ENCODE data around the gene ZNF541.

The ZNF541 gene

DNA sequence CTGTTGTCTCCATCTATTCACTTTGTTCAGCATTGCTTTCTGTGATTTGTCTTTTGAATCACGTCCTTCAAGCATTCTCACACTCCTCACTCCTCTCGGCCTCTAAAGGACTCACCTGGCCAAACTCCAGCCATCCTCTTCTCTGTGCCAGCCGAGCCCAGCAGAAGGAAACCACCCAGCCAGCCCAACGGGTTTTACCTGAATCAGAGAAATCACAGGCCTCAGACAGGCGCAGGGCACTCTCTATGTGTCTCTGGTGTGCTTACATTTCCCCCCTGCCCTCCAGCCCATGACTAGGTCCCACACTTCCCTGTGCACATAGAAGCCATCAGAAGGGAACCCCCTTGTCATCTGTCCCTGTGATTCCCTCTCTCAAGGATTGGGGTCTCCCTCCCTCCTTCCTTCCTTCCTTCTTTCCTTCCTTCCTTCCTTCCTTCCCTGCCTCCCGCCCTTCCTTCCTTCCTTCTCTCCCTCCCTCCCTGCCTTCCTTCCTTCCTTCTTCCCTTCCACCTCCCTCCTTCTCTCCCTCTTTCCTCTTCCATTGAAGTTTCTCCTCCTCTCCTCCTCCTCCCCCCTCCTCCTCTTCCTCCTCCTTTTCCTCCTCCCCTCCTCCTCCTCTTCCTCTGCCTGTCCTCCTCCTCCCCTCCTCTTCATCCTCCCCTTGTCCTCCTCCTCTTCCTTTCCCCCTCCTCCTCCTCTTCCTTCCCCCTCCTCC is 8.8 kb upstream of the ZNF541 start:
- DNase-seq (ENCODE audit: low read depth): no peak
- peak overlapping the region; percentile 32 for H3K4me3 ChIP-seq (replicated peaks; ENCODE audit: low read depth, low read length)
- TF ChIP-seq, protein P1, sequence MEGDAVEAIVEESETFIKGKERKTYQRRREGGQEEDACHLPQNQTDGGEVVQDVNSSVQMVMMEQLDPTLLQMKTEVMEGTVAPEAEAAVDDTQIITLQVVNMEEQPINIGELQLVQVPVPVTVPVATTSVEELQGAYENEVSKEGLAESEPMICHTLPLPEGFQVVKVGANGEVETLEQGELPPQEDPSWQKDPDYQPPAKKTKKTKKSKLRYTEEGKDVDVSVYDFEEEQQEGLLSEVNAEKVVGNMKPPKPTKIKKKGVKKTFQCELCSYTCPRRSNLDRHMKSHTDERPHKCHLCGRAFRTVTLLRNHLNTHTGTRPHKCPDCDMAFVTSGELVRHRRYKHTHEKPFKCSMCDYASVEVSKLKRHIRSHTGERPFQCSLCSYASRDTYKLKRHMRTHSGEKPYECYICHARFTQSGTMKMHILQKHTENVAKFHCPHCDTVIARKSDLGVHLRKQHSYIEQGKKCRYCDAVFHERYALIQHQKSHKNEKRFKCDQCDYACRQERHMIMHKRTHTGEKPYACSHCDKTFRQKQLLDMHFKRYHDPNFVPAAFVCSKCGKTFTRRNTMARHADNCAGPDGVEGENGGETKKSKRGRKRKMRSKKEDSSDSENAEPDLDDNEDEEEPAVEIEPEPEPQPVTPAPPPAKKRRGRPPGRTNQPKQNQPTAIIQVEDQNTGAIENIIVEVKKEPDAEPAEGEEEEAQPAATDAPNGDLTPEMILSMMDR (IDR thresholded peaks at IDR 0.05; ENCODE audit: low read length, missing control alignments): no peak

DNA sequence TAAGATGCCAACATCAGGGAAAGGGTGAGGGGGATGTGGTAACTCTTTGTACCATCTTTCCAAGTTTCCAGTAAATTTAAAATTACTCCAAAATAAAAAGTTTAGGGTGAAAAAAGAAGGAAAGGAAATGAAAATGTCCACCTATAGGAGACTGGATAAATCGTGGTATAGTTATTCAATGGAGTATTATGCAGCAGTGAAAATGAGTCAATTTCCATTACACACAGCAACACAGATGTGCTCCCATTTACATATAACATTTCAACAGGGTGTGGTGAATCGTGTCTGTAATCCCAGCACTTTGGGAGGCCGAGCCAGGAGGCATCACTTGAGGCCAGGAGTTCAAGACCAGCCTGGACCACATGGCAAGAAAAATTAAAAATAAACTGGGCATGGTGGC is 7.4 kb upstream of the ZNF541 start:
- DNase-seq (ENCODE audit: low read depth): no peak
- H3K4me3 ChIP-seq (replicated peaks; ENCODE audit: low read depth, low read length): no peak overlapping the region
- TF ChIP-seq, protein P1 (IDR thresholded peaks at IDR 0.05; ENCODE audit: low read length, missing control alignments): no peak

DNA sequence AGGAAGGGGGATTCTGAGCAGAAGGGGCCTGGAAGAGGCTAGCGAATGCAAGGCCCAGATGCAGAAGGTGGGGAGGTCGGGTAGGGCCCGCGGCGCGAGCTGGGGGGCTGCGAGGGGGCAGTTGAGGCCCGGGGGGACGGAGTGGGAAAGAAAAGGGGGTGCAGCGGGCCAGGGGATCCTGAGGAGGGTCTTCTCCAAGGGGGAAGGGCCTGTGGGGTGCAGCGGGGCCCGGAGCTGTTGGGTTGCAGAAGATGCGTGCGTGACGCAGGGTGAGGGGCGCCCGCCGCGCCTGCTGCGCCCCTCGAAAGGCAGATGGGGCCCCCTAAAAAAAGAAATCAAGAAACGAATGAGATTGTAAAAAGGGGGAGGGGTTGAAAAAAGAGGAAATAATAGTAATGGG is 313 bp downstream of the ZNF541 start:
- no peak for DNase-seq (ENCODE audit: low read depth)
- TF ChIP-seq, protein P1 (IDR thresholded peaks at IDR 0.05; ENCODE audit: low read length, missing control alignments): no peak
- no peak overlapping the region for H3K4me3 ChIP-seq (replicated peaks; ENCODE audit: low read depth, low read length)

DNA sequence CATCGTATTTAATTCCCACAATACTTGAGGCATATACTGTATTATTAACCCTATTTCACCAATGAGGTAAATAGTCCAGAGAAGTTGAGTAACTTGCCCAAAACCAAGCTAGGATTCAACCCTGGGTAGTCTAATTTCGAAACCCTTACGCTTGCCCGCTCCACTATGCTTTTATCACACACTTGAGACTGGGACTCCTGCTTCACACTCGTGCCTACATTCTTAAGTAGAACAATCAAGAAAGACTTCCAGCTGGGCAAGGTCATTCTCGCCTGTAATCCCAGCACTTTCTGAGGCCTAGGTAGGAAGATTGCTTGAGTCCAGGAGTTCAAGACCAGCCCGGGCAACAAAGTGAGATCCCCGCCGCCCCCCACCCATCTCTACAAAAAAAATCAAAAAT is 3.6 kb downstream of the ZNF541 start:
- no peak for DNase-seq (ENCODE audit: low read depth)
- H3K4me3 ChIP-seq (replicated peaks; ENCODE audit: low read depth, low read length): no peak overlapping the region
- TF ChIP-seq, protein P1 (IDR thresholded peaks at IDR 0.05; ENCODE audit: low read length, missing control alignments): no peak

DNA sequence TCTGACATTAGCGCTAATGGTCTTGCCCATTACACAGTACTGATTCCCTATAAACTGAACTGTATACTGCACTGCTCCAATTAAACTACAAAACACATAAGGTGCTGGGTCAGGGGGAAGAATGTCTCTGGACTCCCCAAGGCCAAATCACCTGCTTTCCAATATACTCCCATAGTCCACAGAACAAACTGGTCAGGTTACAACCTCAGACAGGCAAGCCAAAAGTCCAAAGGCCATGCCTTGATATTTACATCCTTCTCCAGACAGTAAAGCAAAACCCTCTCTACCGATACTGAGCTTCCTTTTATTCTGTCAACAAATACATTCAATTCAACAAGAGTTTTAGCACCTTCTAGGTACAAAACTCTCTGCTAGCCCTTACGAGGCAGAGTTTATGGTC is 8.9 kb downstream of the ZNF541 start:
- TF ChIP-seq, protein P1 (IDR thresholded peaks at IDR 0.05; ENCODE audit: low read length, missing control alignments): no peak
- DNase-seq (ENCODE audit: low read depth): no peak
- no peak overlapping the region for H3K4me3 ChIP-seq (replicated peaks; ENCODE audit: low read depth, low read length)

DNA sequence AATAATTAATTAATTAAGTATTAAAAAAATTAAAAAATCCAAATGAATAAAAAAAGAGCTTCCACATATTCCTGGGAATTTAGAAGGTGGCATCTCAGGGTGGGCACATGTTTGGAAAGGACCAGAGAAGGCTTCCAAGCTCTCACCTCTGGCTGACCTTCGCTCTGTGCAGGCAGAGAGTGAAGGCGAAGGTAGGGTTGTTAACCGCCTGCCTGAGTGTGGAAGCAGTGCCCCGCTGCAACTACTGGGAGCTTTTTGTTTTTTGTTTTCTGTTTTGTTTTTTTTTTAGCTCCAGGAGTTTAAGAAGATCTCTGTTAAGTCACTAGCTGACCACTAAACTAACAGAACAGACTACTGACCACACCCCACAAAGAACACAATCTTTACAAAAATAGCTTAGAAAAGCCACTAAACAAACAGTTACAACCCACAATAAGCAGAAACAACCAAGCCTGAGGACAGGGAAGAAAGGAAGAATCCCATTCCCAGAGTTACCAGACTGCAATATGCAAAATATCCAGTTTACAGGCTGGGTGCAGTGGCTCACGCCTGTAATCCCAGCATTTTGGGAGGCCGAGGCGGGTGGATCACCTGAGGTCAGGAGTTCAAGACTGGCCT is 11.4 kb downstream of the ZNF541 start:
- TF ChIP-seq, protein P1 (IDR thresholded peaks at IDR 0.05; ENCODE audit: low read length, missing control alignments): no peak
- DNase-seq (ENCODE audit: low read depth): no peak
- H3K4me3 ChIP-seq (replicated peaks; ENCODE audit: low read depth, low read length): no peak overlapping the region

DNA sequence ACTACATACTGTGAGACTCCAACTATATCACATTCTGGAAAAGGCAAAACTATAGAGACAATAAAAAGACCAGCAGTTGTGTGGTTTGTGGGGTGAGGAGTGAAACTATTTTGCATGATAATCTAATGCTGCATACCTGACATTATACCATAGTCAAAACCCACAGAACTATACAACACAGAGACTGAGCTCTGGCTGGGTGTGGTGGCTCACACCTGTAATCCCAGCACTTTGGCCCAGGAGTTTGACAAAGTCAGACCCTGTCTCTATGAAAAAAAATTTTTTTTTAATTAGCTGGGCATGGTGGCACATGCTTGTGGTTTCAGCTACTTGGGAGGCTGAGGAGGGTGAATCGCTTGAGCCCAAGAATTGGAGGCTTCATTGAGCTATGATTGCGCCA is 11.9 kb downstream of the ZNF541 start:
- TF ChIP-seq, protein P1 (IDR thresholded peaks at IDR 0.05; ENCODE audit: low read length, missing control alignments): no peak
- no peak overlapping the region for H3K4me3 ChIP-seq (replicated peaks; ENCODE audit: low read depth, low read length)
- DNase-seq (ENCODE audit: low read depth): no peak

Data from fibroblast of pulmonary artery (primary cell).